COLO829 (cell line): Measurements from ENCODE around the gene CLMN.

Experiments used
- DNase-seq: peaks from one replicate; pipeline ENCODE4 v3.0.0; 2012; ENCODE audit warnings: low spot score

CLMN gene

GRCh38 chr14:95319312-95320077 is at the start of gene CLMN:
TSS of gene CLMN (minus strand) at chr14:95319908. CDS start at chr14:95319792, 116 bp downstream.
- DNase-seq, result peak; percentile 33

GRCh38 chr14:95365401-95365800 is 45.7 kb upstream of the CLMN start:
- DNase-seq, result no peak

- DNase-seq, result no peak
These were observed 44.9 kb upstream of the CLMN start for GRCh38 chr14:95364481-95365209.

GRCh38 chr14:95363468-95363954 is 43.8 kb upstream of the CLMN start:
- DNase-seq, result no peak

- DNase-seq, result no peak
These were observed 42.4 kb upstream of the CLMN start for GRCh38 chr14:95362138-95362494.

GRCh38 chr14:95361373-95362137 is 41.8 kb upstream of the CLMN start:
- peak; percentile 17 for DNase-seq

GRCh38 chr14:95360828-95361227 is 41.1 kb upstream of the CLMN start:
- peak; percentile 23 for DNase-seq

GRCh38 chr14:95359994-95360826 is 40.5 kb upstream of the CLMN start:
- DNase-seq, result peak; percentile 87

GRCh38 chr14:95356245-95356869 is 36.6 kb upstream of the CLMN start:
- no peak for DNase-seq

- DNase-seq, result no peak
These were observed 35.7 kb upstream of the CLMN start for GRCh38 chr14:95355422-95355821.

- DNase-seq, result no peak
These were observed 35.1 kb upstream of the CLMN start for GRCh38 chr14:95354834-95355233.

GRCh38 chr14:95353664-95354063 is 34.0 kb upstream of the CLMN start:
- DNase-seq, result no peak

- DNase-seq, result no peak
These were observed 33.3 kb upstream of the CLMN start for GRCh38 chr14:95353007-95353406.

GRCh38 chr14:95352481-95352880 is 32.8 kb upstream of the CLMN start:
- DNase-seq, result no peak

- no peak for DNase-seq
These were observed 29.5 kb upstream of the CLMN start for GRCh38 chr14:95349241-95349640.

GRCh38 chr14:95348395-95349080 is 28.8 kb upstream of the CLMN start:
- no peak for DNase-seq

- no peak for DNase-seq
These were observed 27.1 kb upstream of the CLMN start for GRCh38 chr14:95346820-95347219.

- no peak for DNase-seq
These were observed 26.6 kb upstream of the CLMN start for GRCh38 chr14:95346266-95346665.

- no peak for DNase-seq
These were observed 25.3 kb upstream of the CLMN start for GRCh38 chr14:95345032-95345431.

- DNase-seq, result no peak
These were observed 24.8 kb upstream of the CLMN start for GRCh38 chr14:95344536-95344935.

- no peak for DNase-seq
These were observed 21.9 kb upstream of the CLMN start for GRCh38 chr14:95341564-95341963.
